Neuronal stem cell (in vitro differentiated cells): ENCODE measurements around the gene AUTS2.

Experiments
- DNase-seq: peaks from one replicate; pipeline ENCODE4 v3.0.0-alpha.2; 2013; ENCODE audit warnings: low spot score
- H2AFZ ChIP-seq: one replicate; pipeline ENCODE4 v1.6.1; 2013; ENCODE audit warnings: mild to moderate bottlenecking, low read length, inconsistent platforms
- H2AK5ac ChIP-seq: 2 replicates; pipeline ENCODE4 v1.6.1; 2013; ENCODE audit warnings: low read depth, mild to moderate bottlenecking, inconsistent platforms, low read length, moderate library complexity, mixed read lengths
- H2BK120ac ChIP-seq: 2 replicates; pipeline ENCODE4 v1.6.1; 2013; ENCODE audit warnings: low read depth, mild to moderate bottlenecking, inconsistent platforms, low read length, moderate library complexity, mixed read lengths
- H2BK12ac ChIP-seq: one replicate; pipeline ENCODE4 v1.6.1; 2013; ENCODE audit warnings: low read length, inconsistent platforms
- H2BK15ac ChIP-seq: 2 replicates; pipeline ENCODE4 v1.6.1; 2013; ENCODE audit warnings: mild to moderate bottlenecking, low read length, inconsistent platforms, mixed read lengths
- H2BK5ac ChIP-seq: one replicate; pipeline ENCODE4 v1.6.1; 2013; ENCODE audit warnings: inconsistent platforms, mild to moderate bottlenecking, low read length, moderate library complexity
- H3K14ac ChIP-seq: one replicate; pipeline ENCODE4 v1.6.1; 2013; ENCODE audit warnings: low read length, inconsistent platforms
- H3K18ac ChIP-seq: 2 replicates; pipeline ENCODE4 v1.6.1; 2013; ENCODE audit warnings: low read length, inconsistent platforms
- H3K23ac ChIP-seq: 2 replicates; pipeline ENCODE4 v1.6.1; 2013; ENCODE audit warnings: low read depth, mild to moderate bottlenecking, mixed read lengths, low read length, inconsistent platforms; ENCODE audit not compliant: poor library complexity
- H3K27ac ChIP-seq: replicated peaks from 3 replicates; pipeline ENCODE4 v1.5.1; 2013; ENCODE audit warnings: low read length, inconsistent platforms
- H3K27me3 ChIP-seq, 3 experiments: 2 replicates each; pipeline ENCODE4 v1.6.1; 2013; ENCODE audit warnings: low read length in 3 of 3, mild to moderate bottlenecking in 2 of 3, inconsistent platforms in 1 of 3, low read depth in 1 of 3, mixed read lengths in 1 of 3, moderate library complexity in 1 of 3; ENCODE audit not compliant: control insufficient read depth in 3 of 3, insufficient read depth in 3 of 3
- H3K36me3 ChIP-seq, 2 donors: replicated peaks in 1 of 2; 2 replicates each; pipeline ENCODE4 v1.6.1; 2013; ENCODE audit warnings: low read length in 2 of 2; ENCODE audit not compliant: control insufficient read depth in 2 of 2, insufficient read depth in 2 of 2
- H3K4ac ChIP-seq: 2 replicates; pipeline ENCODE4 v1.6.1; 2013; ENCODE audit warnings: inconsistent platforms, mild to moderate bottlenecking, low read length, moderate library complexity
- H3K4me1 ChIP-seq, 2 donors: 1 replicate in 1 of 2; 2 replicates in 1 of 2; pipeline ENCODE4 v1.6.1; 2013; ENCODE audit warnings: low read length in 2 of 2, low read depth in 1 of 2; ENCODE audit not compliant: control insufficient read depth in 2 of 2, insufficient read depth in 1 of 2
- H3K4me2 ChIP-seq: one replicate; pipeline ENCODE4 v1.6.1; 2013; ENCODE audit warnings: mild to moderate bottlenecking, low read length, inconsistent platforms; ENCODE audit not compliant: insufficient read depth, poor library complexity, severe bottlenecking
- H3K4me3 ChIP-seq, 2 donors: 2 replicates each; pipeline ENCODE4 v1.5.1; 2013; ENCODE audit warnings: low read length in 2 of 2, mild to moderate bottlenecking in 2 of 2, inconsistent platforms in 1 of 2, moderate library complexity in 1 of 2
- H3K79me1 ChIP-seq: one replicate; pipeline ENCODE4 v1.6.1; 2013; ENCODE audit warnings: low read depth, mild to moderate bottlenecking, inconsistent platforms, low read length, moderate library complexity
- H3K9ac ChIP-seq: one replicate; pipeline ENCODE4 v1.6.1; 2013; ENCODE audit warnings: mild to moderate bottlenecking, low read depth, low read length, inconsistent platforms; ENCODE audit not compliant: poor library complexity
- H3K9me3 ChIP-seq, 2 donors: replicated peaks in 1 of 2; 2 replicates each; pipeline versions ENCODE3 to v1.6.1; 2013; ENCODE audit warnings: low read length in 2 of 2, mild to moderate bottlenecking in 2 of 2, inconsistent platforms in 1 of 2, low read depth in 1 of 2, mixed read lengths in 1 of 2, moderate library complexity in 1 of 2; ENCODE audit not compliant: control insufficient read depth in 2 of 2, insufficient read depth in 1 of 2
- H4K8ac ChIP-seq: one replicate; pipeline ENCODE4 v1.6.1; 2013; ENCODE audit warnings: low read depth, mild to moderate bottlenecking, inconsistent platforms, low read length, moderate library complexity
- H4K91ac ChIP-seq: one replicate; pipeline ENCODE4 v1.6.1; 2013; ENCODE audit warnings: low read length, low read depth, mild to moderate bottlenecking, inconsistent platforms; ENCODE audit not compliant: poor library complexity
- WGBS, 2 donors: extraction: QIAGEN DNeasy Blood & Tissue Kit; methylation state at CpG; one replicate each; pipeline ENCODE4 v1.1.7; 2013; ENCODE audit warnings: missing lambda C conversion rate in 2 of 2, mixed read lengths in 1 of 2; ENCODE audit not compliant: insufficient read length in 2 of 2, insufficient replicate concordance in 1 of 2; ENCODE audit errors: extremely low coverage in 2 of 2; 5-methylcytosine and 5-hydroxymethylcytosine counted together

Gene AUTS2

GRCh38 chr7:70807650-70808049 lies 1209.4 kb downstream of the AUTS2 start:
- Histone ChIP-seq H3K4me1 (no peaks in the 10 kb centered on the region), H3K4me3 (no peak overlapping the region), H3K27ac (no peak overlapping the region), H2BK12ac (no peak overlapping the region), H3K4ac (no peak overlapping the region), H3K9me3 (peaks cover 0 to 2% of the 10 kb centered on the region in 2 donors), H3K18ac (no peak overlapping the region), H3K4me2 (no peak overlapping the region), H2AFZ (no peak overlapping the region), H4K91ac (no peak overlapping the region), H2AK5ac (no peak overlapping the region), H3K23ac (no peak overlapping the region), H3K27me3 (no peaks in the 10 kb centered on the region), H3K36me3 (no peaks in the 10 kb centered on the region), H2BK120ac (no peak overlapping the region), H2BK15ac (no peak overlapping the region), H3K9ac (no peak overlapping the region), H3K79me1 (no peaks in the 10 kb centered on the region), H2BK5ac (no peak overlapping the region), H3K14ac (no peak overlapping the region), H4K8ac (no peak overlapping the region)
- DNase-seq = no peak
- WGBS, 2 donors = no CpG with 5 or more reads among the region's 11 CpGs

DNA sequence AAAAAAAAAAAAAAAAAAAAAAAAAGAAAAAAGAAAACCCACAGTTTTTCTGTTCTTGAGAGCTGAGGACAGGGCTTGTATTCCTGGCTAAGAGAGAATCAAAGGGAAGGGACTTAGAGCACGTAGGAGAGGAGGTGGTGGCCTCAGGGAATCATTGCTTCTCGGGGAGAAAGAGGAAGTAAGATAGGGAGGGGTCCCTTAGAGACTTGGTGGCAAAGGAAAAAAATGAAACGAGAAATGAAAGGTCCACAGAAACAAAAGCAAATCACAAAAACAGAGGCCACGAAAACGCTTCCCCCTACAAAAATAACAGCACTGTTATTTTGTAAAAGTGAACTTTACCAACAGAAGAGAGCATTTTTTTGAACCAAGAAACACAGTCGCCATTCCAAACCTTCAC lies 1210.6 kb downstream of the AUTS2 start:
- Histone ChIP-seq H4K91ac (no peak overlapping the region), H2AFZ (no peak overlapping the region), H3K23ac (no peak overlapping the region), H4K8ac (no peak overlapping the region), H3K4me1 (no peaks in the 10 kb centered on the region), H2BK15ac (no peak overlapping the region), H3K9me3 (no peaks in the 10 kb centered on the region), H2BK12ac (no peak overlapping the region), H2AK5ac (no peak overlapping the region), H3K4me3 (no peak overlapping the region), H3K27ac (no peak overlapping the region), H3K27me3 (no peaks in the 10 kb centered on the region), H3K79me1 (no peaks in the 10 kb centered on the region), H2BK5ac (no peak overlapping the region), H3K9ac (no peak overlapping the region), H3K18ac (no peak overlapping the region), H3K14ac (no peak overlapping the region), H3K4me2 (no peak overlapping the region), H3K36me3 (no peaks in the 10 kb centered on the region), H3K4ac (no peak overlapping the region), H2BK120ac (no peak overlapping the region)
- DNase-seq = no peak
- WGBS, 2 donors = no CpG with 5 or more reads among the region's 6 CpGs

DNA sequence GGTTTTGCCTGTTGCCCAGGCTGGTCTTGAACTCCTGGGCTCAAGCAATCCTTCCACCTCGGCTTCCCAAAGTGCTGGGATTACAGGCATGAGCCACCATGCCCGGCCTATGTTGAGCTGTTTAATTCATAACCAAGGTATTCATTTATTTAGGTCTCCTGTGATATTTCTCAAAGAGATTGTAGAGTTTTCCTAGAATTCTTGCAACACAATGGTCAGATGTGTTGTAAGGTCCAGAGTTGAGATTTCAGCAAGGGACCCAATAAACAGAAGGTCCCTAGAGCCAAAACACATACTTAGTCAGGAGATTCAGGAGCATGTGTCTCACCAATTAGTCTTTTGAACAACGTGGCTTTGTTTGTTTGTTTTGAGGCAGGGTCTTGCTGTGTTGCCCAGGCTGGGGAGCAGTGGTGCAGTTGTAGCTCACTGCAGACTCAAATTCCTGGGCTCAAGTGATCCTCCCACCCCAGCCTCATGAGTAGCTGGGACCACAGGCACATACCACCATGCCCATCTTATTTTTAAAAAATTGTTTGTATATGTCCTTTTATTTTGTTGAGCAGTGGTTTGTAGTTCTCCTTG lies 1212.4 kb downstream of the AUTS2 start:
- Histone ChIP-seq H3K4me3 (no peak overlapping the region), H4K91ac (no peak overlapping the region), H3K4me1 (no peaks in the 10 kb centered on the region), H3K27ac (no peak overlapping the region), H3K18ac (no peak overlapping the region), H3K79me1 (no peaks in the 10 kb centered on the region), H2BK120ac (no peak overlapping the region), H3K27me3 (no peaks in the 10 kb centered on the region), H3K4ac (no peak overlapping the region), H3K14ac (no peak overlapping the region), H2AK5ac (no peak overlapping the region), H3K4me2 (no peak overlapping the region), H3K36me3 (no peaks in the 10 kb centered on the region), H2AFZ (no peak overlapping the region), H2BK15ac (no peak overlapping the region), H3K9me3 (no peaks in the 10 kb centered on the region), H4K8ac (no peak overlapping the region), H2BK12ac (no peak overlapping the region), H3K23ac (no peak overlapping the region), H3K9ac (no peak overlapping the region), H2BK5ac (no peak overlapping the region)
- DNase-seq = no peak
- no CpG with 5 or more reads among the region's 3 CpGs for WGBS, 2 donors

- Histone ChIP-seq H4K91ac (no peak overlapping the region), H3K9me3 (peaks cover 0 to 1% of the 10 kb centered on the region in 2 donors), H2BK15ac (no peak overlapping the region), H3K18ac (no peak overlapping the region), H3K36me3 (no peaks in the 10 kb centered on the region), H3K9ac (no peak overlapping the region), H3K4me1 (no peaks in the 10 kb centered on the region), H3K27me3 (no peaks in the 10 kb centered on the region), H2AFZ (no peak overlapping the region), H2BK5ac (no peak overlapping the region), H2BK120ac (no peak overlapping the region), H3K23ac (no peak overlapping the region), H3K4me3 (no peak overlapping the region), H3K79me1 (no peaks in the 10 kb centered on the region), H3K4me2 (no peak overlapping the region), H3K4ac (no peak overlapping the region), H4K8ac (no peak overlapping the region), H3K14ac (no peak overlapping the region), H2AK5ac (no peak overlapping the region), H3K27ac (no peak overlapping the region), H2BK12ac (no peak overlapping the region)
- no peak for DNase-seq
- no CpG with 5 or more reads among the region's 3 CpGs for WGBS, 2 donors
These were observed 1214.2 kb downstream of the AUTS2 start for GRCh38 chr7:70812511-70812910.
